ENCODE data around the gene XPNPEP2.

- TF ChIP-seq GABPA (tag; conservative IDR thresholded peaks at IDR 0.05; ENCODE audit: low read depth) (no peak), BHLHE40 (IDR thresholded peaks at IDR 0.05; ENCODE audit: low read length) (no peak), CREM (IDR thresholded peaks at IDR 0.05; ENCODE audit: low read depth) (no peak), NRF1 (conservative IDR thresholded peaks at IDR 0.05 in 1 of 2, IDR thresholded peaks at IDR 0.05 in 1 of 2) (no peak), CTCF (IDR thresholded peaks at IDR 0.05 in 2 of 3, conservative IDR thresholded peaks at IDR 0.05 in 1 of 3; ENCODE audit: insufficient read depth in 2 of 3, low read depth in 1 of 3, low read length in 3 of 3) (no peak), SMAD1 (IDR thresholded peaks at IDR 0.05; ENCODE audit: low read depth, low read length, partially characterized antibody) (no peak), ZEB2 (IDR thresholded peaks at IDR 0.05) (no peak), ARID2 (IDR thresholded peaks at IDR 0.05) (no peak)
These were observed 30.0 kb downstream of the XPNPEP2 start for GRCh38 chrX:129768586-129769466.

Measured in K562 (cell line).